GM19043 (cell line): Measurements from ENCODE around the gene PLEKHA6.
"Not testable (repeated sequence)": the region's sequence is repeated elsewhere in the genome, so short reads cannot be mapped to it uniquely, and the experiment has no call there.

ENCODE experiments used
- ATAC-seq: cut with Tn5 transposase; IDR thresholded peaks from one replicate; pipeline ENCODE4 v1.9.1; 2021; ENCODE audit warnings: low read depth; ENCODE audit not compliant: unreplicated experiment

Gene PLEKHA6

DNA sequence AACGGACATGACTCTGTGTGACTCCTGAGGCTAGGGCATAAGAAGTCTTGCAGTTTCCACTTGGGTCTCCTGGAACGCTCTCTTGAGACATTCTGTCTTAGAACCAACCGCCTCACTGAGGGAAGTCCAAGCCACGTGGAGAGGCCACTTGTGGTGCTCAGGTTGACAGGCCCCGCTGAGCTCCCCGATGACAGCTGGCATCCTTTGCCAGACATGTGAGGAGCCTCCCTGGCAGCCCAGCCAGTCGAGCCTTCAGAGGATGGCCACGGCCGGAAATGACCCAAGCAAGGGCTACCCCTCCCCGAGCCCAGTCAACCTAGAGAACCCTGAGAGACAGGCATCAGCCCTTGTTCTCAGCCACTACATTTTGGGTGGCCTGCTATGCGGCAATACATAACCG, 20.7 kb downstream of the PLEKHA6 start:
- ATAC-seq: no peak

DNA sequence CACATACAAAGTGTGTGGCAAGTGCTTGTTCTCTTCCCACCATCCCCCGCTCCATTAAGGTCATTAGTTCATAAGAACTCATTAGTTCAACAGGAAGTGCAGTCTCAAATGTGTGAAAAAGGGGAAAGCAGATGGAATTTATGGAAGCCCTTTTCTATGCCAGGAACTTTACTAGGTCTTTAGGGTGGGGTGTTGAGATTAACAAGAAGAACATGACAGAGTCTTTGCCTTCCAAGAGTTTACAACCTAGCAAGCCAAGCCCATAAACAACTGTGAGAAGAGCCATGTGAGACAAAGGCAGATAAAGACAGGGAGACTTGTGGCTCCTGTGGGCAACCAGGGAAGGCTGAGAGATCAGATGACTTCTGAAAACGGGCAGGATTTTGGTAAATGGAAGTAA, 21.4 kb downstream of the PLEKHA6 start:
- ATAC-seq: no peak

DNA sequence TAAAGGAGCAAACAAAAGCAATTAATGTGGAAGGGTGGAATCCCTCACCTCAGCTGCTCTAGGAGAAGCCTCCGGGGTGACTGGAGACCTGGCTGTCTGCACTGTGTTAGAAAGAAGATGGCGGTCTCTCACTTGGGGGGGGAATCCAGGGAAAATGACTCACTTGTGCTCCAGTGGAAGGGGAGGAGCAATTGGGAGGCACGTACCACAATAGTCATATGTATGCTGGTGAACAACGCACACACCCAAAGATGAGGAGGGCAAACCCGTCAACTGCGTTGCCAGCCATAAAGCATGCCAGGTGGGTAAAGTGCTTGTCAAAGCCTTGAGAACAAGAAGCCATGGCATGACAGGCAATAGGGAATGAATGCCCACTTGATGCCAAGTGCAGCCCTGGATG, 22.1 kb downstream of the PLEKHA6 start:
- no peak for ATAC-seq

GRCh38 chr1:204337036-204337429, 22.7 kb downstream of the PLEKHA6 start:
- no peak for ATAC-seq

DNA sequence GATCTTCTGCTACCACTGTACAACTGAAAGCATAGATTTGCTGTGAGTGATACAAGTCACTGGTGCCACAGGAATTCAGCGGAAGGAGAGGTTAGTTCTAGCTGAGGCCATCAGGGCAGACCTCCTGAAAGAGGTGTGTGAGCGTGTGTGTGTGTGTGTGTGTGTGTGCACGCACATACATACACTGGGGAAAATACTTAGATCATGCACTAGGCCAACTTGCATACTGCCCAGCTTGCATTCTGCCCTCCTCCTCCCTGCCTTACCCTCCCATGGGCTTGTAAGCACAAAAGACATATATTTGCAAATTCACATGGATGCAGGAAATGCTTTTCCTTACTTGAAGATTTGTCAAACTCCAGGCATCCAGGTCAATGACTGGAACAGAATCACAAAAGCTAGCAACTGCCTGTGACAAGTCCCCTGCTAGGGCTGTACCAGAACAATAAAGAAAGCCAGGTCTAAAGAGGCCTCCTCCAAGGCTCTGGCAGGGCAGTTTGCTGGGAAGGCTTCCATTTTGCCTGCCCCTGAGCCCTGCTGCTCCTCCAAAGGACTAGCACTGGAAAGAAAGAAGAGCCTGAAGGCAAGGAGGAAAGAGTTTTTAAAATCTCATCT, 23.2 kb downstream of the PLEKHA6 start:
- ATAC-seq: no peak

- ATAC-seq: no peak
Observed at GRCh38 chr1:204335533-204335932, 24.2 kb downstream of the PLEKHA6 start.

DNA sequence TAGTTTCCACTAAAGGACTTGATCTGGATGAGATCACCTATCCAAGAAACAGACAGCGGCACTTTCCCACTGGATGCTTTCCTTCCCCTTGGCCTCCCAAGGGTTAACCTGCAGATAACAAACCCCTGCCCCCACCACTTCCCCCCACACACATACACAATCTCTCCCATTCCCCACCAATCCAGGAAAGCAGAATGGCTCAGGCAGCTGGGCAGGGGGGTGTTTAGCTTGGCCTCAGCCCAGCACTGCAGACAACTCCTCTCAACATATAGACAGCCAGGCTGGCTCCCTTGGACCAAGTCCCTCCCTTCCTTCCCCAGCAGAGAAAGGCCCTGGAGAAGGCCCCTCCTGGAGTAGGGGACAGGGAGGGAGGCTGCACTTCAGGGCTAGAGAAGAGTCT, 24.6 kb downstream of the PLEKHA6 start:
- no peak for ATAC-seq

DNA sequence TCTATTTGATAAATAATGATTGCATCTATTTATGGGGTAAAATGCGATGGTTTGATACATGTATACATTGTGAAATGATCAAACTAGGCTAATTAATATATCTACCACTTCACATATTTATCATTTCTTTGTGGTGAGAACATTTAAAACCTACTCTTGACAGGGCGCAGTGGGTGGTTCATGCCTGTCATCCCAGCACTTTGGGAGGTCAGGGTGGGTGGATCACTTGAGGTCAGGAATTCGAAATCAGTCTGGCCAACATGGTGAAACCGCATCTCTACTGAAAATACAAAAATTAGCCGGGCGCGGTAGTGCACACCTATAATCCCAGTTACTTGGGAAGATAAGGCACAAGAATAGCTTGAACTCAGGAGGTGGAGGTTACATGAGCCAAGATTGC, 25.3 kb downstream of the PLEKHA6 start:
- ATAC-seq: no peak

- ATAC-seq: no peak
Observed at GRCh38 chr1:204333427-204333826, 26.3 kb downstream of the PLEKHA6 start.

- ATAC-seq: no peak
Observed at GRCh38 chr1:204331847-204332487, 27.8 kb downstream of the PLEKHA6 start.

DNA sequence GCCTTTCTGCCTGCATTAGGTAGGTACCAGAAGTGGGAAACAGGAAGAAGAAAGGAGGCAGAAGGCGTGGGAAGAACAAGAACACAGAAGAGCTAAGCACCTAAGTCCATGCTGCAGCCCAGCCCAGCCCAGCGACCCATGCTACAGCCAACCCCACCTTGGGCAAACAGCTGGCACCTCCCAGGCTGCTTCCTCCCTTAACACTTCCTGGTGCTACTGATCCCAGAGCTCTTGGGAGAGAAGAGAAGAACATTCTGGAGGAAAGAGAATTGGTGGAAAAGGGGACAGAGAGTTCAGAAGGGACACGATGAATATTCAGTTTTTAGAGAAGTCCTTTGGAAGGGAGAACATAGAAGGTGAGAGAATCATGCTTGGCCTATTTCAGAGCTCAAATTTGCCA, 28.5 kb downstream of the PLEKHA6 start:
- no peak for ATAC-seq

DNA sequence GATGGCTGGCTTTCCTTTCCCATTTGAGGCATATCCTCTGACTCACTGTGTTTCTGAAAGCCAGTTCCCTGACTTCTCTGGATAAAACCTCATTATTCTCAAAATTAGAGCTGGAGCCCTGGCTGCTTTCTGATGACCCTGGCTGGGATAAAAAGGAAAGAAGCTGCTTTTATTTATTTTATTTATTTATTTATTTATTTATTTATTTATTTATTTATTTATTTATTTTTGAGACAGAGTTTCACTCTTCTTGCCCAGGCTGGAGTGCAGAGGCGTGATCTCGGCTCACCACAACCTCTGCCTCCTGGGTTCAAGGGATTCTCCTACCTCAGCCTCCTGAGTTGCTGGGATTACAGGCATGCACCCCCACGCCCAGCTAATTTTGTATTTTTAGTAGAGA, 31.9 kb downstream of the PLEKHA6 start:
- ATAC-seq: not testable (repeated sequence)

GRCh38 chr1:204327359-204327758, 32.4 kb downstream of the PLEKHA6 start:
- no peak for ATAC-seq

- ATAC-seq: no peak
Observed at GRCh38 chr1:204326771-204327300, 32.9 kb downstream of the PLEKHA6 start.

DNA sequence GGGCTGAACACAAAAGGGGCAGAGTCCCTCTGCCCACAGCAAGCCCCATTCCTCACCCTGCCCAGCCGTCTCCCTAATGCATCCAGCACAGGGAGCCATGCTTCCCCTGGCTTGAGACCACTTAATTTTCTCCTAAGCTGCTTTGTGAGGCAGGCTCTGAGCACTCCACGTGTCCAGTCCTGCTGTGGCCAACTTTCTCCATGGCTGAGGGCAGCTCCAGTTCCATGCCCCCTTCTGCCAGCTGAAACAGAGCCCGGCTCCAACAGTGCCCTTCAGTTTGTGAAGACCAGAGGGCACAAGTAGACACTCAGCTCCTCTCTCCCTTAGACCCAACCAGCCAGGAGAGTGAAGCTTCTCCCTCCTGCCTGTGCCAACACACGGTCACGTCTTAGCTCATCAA, 33.8 kb downstream of the PLEKHA6 start:
- ATAC-seq: no peak

- ATAC-seq: no peak
Observed at GRCh38 chr1:204323887-204324286, 35.8 kb downstream of the PLEKHA6 start.

DNA sequence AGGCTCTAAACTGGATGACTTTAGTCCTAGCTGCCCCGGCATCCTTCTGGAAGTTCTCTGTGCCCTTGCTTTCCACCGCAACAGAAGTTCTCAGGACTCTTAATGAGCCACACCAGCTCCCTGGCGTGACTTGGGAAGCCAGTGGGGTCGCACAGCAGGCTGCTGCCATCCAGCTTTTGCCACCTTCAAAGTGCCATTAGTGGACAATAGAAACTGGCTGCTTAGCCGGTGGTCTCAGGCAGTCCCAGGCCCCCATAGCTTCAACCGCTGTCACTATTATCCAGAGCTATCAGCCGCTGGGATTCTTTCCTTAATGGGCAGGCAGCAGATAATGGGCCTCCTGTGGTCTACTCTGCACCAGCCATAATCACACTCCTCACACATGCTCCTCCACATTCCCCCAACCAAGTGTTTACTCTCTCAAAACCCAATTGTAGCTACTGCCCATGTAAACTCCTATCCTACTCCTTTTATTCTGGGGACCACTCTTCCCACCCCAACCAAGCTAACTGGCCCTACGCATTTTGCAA, 37.3 kb downstream of the PLEKHA6 start:
- no peak for ATAC-seq

DNA sequence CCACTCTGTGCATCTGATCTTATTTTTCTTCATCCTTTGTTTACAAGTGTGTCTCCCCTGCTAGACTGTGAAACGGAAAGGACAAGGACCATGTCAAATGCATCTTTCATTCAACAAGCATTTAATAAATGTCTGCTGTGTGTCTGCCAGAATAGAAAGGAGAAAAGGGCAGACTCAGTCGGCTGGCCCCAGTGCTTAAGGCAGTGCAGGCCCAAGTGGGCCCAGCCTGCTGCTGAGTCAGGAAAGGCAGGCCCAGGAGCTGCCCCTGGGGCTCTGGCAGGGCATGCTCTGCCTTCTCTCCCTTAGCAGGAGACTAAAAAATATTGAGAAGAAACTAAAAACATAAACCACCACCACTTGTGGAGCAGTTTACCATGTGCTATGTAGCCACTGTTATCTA, 38.1 kb downstream of the PLEKHA6 start:
- ATAC-seq: no peak

- no peak for ATAC-seq
Observed at GRCh38 chr1:204321051-204321450, 38.7 kb downstream of the PLEKHA6 start.

GRCh38 chr1:204320382-204320804, 39.3 kb downstream of the PLEKHA6 start:
- no peak for ATAC-seq

DNA sequence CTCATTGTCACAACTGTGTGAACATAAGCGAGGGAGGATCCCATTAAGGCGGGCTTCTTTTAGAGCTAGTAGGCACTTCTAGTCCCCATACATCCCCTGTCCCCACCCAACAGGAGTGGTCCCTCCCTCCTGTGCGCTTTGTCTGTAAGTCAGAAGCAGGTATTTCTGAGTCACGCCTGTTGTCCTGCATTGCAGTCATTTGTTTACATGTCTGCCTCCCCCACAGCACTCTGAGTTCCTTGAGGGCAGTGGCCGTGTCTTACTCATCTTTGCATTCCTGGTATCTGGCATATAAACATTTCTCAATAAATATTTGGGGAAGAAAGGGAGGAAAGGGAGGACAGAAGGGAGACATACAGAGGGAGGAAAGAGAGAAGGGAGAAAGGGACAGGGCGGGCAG, 40.3 kb downstream of the PLEKHA6 start:
- ATAC-seq: no peak

GRCh38 chr1:204319027-204319426, 40.7 kb downstream of the PLEKHA6 start:
- ATAC-seq: no peak
